HG02798 (cell line): ENCODE results near the gene NEK11.

Source experiments
- ATAC-seq: cut with Tn5 transposase; IDR thresholded peaks from one replicate; pipeline ENCODE4 v1.9.1; 2021; ENCODE audit warnings: mild to moderate bottlenecking; ENCODE audit not compliant: unreplicated experiment, poor library complexity

NEK11 gene, protein sequence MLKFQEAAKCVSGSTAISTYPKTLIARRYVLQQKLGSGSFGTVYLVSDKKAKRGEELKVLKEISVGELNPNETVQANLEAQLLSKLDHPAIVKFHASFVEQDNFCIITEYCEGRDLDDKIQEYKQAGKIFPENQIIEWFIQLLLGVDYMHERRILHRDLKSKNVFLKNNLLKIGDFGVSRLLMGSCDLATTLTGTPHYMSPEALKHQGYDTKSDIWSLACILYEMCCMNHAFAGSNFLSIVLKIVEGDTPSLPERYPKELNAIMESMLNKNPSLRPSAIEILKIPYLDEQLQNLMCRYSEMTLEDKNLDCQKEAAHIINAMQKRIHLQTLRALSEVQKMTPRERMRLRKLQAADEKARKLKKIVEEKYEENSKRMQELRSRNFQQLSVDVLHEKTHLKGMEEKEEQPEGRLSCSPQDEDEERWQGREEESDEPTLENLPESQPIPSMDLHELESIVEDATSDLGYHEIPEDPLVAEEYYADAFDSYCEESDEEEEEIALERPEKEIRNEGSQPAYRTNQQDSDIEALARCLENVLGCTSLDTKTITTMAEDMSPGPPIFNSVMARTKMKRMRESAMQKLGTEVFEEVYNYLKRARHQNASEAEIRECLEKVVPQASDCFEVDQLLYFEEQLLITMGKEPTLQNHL

DNA sequence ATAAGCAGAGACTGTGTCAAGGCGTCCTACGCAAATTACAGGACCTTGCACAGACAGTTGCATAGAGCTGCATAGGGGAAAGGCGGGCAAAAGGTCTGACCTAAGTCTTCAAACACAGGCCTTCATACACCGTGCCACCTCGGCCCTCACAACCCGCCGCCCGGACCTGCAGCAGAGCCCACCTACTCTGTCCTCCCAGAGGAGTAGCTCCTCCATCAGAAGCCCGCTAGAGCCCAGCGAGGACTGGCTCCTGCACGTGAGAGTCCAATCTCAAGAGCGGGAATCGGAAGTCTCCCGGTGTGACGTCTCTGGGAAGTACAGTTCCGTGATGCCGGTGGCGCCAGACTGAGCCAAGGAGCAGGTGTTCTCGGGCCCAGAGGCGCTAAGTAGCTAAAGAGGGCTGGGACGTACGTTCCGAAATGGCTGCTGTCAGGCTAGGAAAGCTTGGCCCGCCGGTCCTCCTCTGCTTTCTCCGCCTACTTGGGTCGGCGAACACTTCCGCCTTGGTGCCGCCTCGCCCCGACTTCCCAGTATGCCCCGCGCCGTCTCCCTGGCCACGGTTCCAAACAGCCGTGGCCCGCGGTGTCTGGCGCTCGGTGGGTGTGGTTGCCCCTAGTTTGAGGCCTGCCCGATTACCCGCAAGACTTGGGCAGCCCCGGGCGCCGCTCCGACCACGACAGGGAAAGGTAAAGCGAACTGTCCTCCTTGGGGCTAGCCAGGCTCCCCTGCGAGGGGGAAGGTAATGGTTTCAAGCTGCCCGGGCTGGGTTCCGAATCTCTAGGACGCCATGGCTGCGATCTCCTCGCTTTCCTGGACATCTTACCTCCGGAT is at the start of gene NEK11, which contains the start of gene ASTE1:
Gene NEK11 (plus strand): TSS at position 557 of the 831 bp plus-strand sequence. CDS start 2,832 bp downstream, outside the sequence.
Gene ASTE1 (minus strand): TSS at position 505 of the 831 bp plus-strand sequence. CDS start 1,519 bp downstream, outside the sequence.
- ATAC-seq: peak; percentile 100

DNA sequence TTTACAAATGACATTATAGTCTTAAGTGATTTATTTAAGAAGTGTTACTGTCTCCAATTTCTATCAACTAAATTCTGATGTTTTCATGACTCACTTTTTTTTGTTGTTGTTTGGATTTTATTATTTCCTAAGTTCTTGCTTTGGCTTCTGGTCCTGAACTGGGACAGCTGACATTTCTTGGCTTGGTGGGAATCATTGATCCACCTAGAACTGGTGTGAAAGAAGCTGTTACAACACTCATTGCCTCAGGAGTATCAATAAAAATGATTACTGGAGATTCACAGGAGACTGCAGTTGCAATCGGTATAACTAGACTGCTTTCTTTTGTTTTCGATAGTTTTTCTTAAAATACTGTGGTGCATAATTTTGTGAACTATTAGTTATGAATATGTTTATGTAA is 47.6 kb upstream of the NEK11 start:
- no peak for ATAC-seq

- ATAC-seq: no peak
Observed at GRCh38 chr3:130981469-130981868, 45.2 kb upstream of the NEK11 start.

DNA sequence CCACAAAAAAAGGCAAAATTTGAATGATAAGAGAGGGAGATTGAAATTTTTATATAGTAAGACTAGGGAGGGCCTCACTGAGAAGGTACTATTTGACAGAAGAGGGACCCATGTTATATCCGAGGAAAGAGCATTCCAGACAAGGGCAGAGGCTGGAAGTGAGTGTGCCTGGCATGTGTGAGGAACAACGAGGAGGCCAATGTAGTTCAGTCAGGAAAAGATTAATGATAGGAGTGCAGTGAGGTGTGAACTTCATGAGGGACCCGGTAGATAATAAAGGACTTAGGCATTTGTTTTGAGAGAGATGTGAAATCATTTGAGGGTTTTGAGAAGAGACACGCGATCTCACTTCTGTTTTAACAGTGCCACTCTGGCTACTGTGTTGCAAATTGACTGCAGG is 36.4 kb upstream of the NEK11 start:
- no peak for ATAC-seq

- ATAC-seq: no peak
Observed at GRCh38 chr3:130991126-130991525, 35.6 kb upstream of the NEK11 start.

GRCh38 chr3:130992344-130992743 is 34.3 kb upstream of the NEK11 start:
- ATAC-seq: no peak

- ATAC-seq: no peak
Observed at GRCh38 chr3:130997289-130997688, 29.4 kb upstream of the NEK11 start.

DNA sequence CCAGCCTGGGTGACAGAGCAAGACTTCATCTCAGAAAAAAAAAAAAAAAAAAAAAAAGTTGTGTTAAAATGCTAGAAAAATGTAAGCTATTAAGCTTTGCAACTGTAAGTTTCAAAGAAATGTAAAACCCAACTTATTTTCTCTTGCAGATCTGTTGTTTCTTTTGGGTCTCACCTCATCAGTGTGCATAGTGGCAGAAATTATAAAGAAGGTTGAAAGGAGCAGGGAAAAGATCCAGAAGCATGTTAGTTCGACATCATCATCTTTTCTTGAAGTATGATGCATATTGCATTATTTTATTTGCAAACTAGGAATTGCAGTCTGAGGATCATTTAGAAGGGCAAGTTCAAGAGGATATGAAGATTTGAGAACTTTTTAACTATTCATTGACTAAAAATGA is 25.6 kb upstream of the NEK11 start:
- ATAC-seq: no peak

DNA sequence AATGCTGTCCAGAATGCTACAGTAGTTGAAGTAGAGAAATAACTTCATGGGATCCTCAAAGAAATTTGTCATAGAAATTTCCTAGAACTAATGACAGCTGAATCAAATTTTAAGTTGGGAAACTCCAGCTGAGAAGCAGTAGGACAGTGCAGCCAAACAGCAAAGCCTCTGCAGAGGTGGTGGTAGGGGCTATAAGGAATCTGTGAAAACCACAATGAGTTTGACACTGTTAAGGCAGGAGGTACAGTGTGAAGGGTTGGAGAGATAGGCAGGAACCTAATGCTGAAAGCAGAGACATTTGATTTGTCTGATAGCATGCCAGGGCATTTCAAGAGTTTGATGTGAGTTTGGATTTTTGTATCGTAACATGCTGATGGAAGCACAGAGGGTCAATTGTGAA is 22.1 kb upstream of the NEK11 start:
- no peak for ATAC-seq

GRCh38 chr3:131007256-131007655 is 19.4 kb upstream of the NEK11 start:
- no peak for ATAC-seq

GRCh38 chr3:131007782-131008181 is 18.9 kb upstream of the NEK11 start:
- ATAC-seq: no peak

GRCh38 chr3:131008326-131008725 is 18.4 kb upstream of the NEK11 start:
- no peak for ATAC-seq

DNA sequence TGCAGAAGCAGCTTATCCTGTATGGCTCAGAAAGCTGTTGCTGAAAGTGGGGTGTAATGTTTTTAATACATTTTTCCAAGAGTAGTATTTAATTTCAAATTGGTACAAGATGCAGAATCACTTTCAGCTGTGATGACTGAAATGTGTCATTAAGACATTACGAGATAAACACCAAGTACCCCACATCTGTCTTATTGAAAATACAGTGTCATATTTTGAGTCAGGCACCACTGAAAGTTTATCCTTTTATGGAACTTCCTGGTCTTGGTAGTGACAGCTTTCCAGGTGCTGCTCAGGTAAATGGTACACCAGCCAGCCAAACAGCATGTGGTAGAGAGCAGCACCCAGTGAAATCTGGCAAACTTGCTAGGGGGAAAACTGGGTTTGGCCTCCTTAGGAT is 17.0 kb upstream of the NEK11 start:
- no peak for ATAC-seq

GRCh38 chr3:131018970-131019369 is 7.7 kb upstream of the NEK11 start:
- ATAC-seq: no peak

DNA sequence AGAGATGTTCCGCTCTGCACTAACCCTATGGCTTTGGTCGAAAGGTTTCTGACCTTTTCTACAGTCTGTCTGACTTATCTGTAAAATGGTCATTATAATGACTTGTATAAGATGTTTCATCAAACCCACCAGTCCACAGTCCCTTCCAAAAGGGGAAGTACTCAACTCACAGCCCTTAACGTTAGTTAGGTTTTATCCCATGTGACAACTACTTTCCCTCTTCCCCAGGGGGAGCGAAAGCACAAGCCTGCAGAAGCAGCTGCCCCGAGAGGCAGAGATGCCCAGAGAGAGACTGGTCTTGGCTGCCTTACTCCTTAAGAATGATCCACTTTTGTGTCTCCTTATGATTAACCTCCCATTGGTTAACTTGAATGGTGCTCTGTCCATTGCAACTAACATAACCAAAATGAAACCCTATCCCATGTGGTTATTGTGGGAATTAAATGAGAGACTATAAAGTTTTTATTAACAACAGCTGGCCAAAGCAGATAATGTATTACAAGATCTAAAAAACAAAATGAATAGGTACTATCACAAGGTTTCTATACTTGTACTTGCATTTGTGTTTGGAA is 6.5 kb upstream of the NEK11 start:
- ATAC-seq: peak; percentile 48

GRCh38 chr3:131025539-131025938 is 1.1 kb upstream of the NEK11 start:
- no peak for ATAC-seq

DNA sequence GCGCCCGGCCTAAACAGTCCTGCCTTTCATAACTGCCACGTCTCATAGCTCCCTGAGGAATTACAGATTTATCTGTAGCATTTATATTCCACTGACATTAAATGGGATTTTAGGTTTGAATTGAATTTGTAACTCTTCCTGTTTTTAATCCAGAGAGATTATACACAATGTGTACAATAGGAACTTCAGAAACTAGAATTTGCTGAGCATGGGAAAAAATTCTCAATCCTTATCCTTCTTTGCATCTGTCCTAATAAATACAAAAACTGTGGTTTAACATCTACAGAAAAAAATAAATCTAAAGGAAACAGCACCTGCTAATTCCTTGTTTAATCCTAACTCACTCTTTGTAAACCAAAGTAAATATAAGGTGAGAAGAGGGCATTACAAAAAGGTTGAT is 2.2 kb downstream of the NEK11 start:
- ATAC-seq: no peak

- ATAC-seq: no peak
Observed at GRCh38 chr3:131031660-131032059, 5.0 kb downstream of the NEK11 start.

GRCh38 chr3:131033480-131034080 is 6.9 kb downstream of the NEK11 start:
- peak; percentile 66 for ATAC-seq

GRCh38 chr3:131036200-131036816 is 9.6 kb downstream of the NEK11 start:
- ATAC-seq: no peak
